Measurements from ENCODE around the gene THSD7B. TPM values are rescaled to one million over a fixed set of nuclear protein-coding genes. Genes with fewer than 3 reads are reported as not detected.

THSD7B gene
- polyA plus RNA-seq, 1 donor from 2014 or later, result not detected

DNA sequence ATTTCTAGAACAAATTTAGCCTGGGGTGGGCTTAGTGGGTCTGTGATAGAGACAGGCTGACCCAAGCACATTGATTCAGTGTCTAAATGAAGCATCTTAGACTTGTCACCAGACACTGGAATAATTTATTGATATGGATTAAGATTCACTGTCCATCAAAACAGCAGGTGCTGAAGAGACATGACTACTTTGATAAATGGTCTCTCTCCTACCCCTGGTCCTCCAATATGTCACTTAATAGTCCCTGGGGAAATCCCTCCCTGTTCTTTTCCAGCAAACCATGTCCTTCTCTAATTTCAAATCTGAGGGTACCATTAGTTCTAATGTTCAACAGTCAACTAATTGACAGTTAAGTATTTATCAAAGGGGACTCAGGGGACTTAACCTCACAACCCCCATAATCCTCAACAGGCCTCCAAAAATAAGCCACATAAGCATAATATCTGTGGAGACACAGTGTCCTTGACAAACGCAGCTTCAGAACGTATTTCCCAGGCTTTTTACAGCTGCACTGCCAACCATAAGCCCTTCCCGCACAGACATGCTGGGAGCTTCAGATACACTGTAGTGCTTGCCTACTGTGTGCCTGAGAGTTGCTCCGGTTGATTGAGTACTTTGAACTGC is 391.0 kb downstream of the THSD7B start:
- H3K9me3 Mint-ChIP-seq, result peaks cover 0 to 1% (median 0%) of the 10 kb centered on the region in 3 donors
- no peaks in the 10 kb centered on the region for H3K27me3 Mint-ChIP-seq
- H3K4me1 Mint-ChIP-seq, result no peaks in the 10 kb centered on the region
- no peak overlapping the region for H3K4me3 Mint-ChIP-seq
- no peak overlapping the region for H3K27ac Mint-ChIP-seq
- no peaks in the 10 kb centered on the region for H3K36me3 Mint-ChIP-seq

DNA sequence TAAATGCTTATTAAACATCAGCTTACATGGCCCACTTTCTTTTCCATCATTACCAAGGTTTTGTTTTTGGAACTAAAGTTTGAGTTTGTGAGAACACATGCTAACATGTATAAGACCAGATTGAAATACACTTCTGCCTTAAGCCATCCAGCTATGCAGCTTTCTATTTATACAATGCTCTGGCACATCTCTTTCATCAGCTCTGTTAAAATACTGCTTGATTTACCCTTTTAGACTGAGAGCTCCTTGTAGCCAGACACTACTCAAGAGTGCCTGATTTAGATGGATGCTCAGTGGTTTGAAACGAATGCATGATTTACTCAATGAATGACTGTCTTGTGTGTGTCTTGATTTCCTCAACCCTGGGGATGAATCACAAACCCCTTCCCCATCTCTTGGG is 392.5 kb downstream of the THSD7B start:
- peaks cover 0 to 1% (median 0%) of the 10 kb centered on the region in 3 donors for H3K9me3 Mint-ChIP-seq
- H3K27ac Mint-ChIP-seq, result no peak overlapping the region
- no peaks in the 10 kb centered on the region for H3K27me3 Mint-ChIP-seq
- no peak overlapping the region for H3K4me3 Mint-ChIP-seq
- H3K36me3 Mint-ChIP-seq, result no peaks in the 10 kb centered on the region
- no peaks in the 10 kb centered on the region for H3K4me1 Mint-ChIP-seq

DNA sequence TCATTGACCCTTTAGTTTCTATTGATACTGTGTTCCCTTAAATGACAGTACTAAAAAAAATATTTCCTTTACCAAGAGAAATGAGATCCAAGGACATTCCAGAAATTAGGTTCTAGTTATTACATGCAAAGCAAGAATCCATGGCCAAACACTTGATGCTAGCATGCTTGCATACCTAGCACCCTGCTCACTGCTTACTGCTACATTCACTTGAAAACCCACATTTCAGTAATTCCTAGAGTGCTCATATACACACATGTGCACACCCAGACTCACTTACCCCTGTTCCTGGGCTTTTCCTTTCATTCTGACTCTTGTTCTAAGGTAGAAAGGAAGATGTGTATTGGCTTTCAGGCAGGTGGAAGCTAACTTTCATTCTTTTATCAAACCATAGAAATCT is 395.9 kb downstream of the THSD7B start:
- Mint-ChIP-seq H3K27me3 (no peaks in the 10 kb centered on the region), H3K9me3 (peaks cover 3 to 5% (median 4%) of the 10 kb centered on the region in 3 donors), H3K36me3 (no peaks in the 10 kb centered on the region)

DNA sequence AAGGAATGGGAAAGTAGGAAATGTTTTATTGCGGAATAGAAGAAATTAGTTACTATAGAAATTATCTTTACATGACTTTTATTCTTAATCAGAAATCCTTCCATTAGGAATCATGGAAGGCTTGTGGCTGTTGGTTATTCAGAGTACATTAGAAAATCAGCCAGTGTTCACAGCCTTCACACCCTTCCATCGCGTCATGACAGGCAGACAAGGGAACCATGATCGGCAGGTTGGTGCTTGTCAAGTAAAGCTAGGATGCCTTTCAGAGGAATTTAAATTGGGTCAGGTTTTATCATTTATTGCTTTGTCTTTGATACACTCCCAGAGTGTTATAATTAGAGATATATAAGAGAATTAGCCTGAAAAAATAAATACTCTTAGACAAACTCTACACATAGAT is 400.6 kb downstream of the THSD7B start:
- Mint-ChIP-seq H3K4me3 (no peak overlapping the region), H3K9me3 (peaks cover 3 to 6% (median 4%) of the 10 kb centered on the region in 3 donors), H3K36me3 (no peaks in the 10 kb centered on the region), H3K27ac (no peak overlapping the region), H3K27me3 (no peaks in the 10 kb centered on the region), H3K4me1 (peaks cover 0 to 1% (median 0%) of the 10 kb centered on the region in 3 donors)

More for the DNA sequence above, 395.9 kb downstream of the THSD7B start:
- H3K4me3 Mint-ChIP-seq, result no peak overlapping the region
- no peak overlapping the region for H3K27ac Mint-ChIP-seq
- no peaks in the 10 kb centered on the region for H3K4me1 Mint-ChIP-seq

DNA sequence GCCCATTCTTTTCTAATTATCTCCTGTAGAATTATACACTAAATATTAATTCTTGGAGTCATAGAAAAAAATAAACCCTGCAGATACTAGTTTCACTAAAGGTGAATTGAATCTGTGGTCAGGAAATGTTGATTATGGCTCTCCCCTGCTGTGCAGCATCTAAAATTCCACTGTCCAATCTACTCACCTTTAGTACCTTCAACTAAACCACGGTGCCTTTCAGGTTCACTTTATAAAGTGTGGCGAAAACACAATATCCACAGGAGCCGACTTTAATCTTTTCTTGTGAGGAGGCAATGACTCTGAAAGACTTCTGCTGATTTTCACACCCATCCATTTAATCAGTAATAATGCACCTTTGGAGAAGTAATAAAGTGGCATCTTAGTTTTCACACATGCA is 402.3 kb downstream of the THSD7B start:
- peaks cover 3 to 6% (median 4%) of the 10 kb centered on the region in 3 donors for H3K9me3 Mint-ChIP-seq
- H3K27me3 Mint-ChIP-seq, result no peaks in the 10 kb centered on the region
- no peak overlapping the region for H3K4me3 Mint-ChIP-seq

DNA sequence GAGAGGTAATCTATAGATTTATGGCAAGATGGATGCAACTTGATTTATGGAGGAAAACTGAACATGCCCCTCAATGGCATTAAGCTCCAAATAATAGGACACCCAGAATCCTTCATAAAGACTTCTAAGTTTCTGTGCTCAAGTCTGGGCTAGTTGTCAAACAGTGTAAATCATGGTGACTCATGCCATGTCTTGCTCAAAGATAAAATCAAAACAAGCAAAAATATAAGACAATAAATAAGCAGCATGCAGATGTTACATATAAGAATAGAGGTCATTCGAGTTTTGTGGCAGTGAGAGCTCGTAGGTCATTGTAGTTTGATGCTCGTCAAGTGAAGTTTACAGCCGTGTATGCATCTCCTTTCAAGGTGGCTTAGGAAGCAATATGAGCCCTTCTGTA is 403.2 kb downstream of the THSD7B start:
- no peaks in the 10 kb centered on the region for H3K27me3 Mint-ChIP-seq
- peaks cover 3 to 4% (median 3%) of the 10 kb centered on the region in 3 donors for H3K9me3 Mint-ChIP-seq
- H3K4me1 Mint-ChIP-seq, result peaks cover 0 to 1% (median 0%) of the 10 kb centered on the region in 3 donors
- H3K36me3 Mint-ChIP-seq, result no peaks in the 10 kb centered on the region
- H3K4me3 Mint-ChIP-seq, result no peak overlapping the region
- H3K27ac Mint-ChIP-seq, result no peak overlapping the region

More for the DNA sequence above, 402.3 kb downstream of the THSD7B start:
- Mint-ChIP-seq H3K27ac (no peak overlapping the region), H3K4me1 (peaks cover 0 to 1% (median 0%) of the 10 kb centered on the region in 3 donors), H3K36me3 (no peaks in the 10 kb centered on the region)

DNA sequence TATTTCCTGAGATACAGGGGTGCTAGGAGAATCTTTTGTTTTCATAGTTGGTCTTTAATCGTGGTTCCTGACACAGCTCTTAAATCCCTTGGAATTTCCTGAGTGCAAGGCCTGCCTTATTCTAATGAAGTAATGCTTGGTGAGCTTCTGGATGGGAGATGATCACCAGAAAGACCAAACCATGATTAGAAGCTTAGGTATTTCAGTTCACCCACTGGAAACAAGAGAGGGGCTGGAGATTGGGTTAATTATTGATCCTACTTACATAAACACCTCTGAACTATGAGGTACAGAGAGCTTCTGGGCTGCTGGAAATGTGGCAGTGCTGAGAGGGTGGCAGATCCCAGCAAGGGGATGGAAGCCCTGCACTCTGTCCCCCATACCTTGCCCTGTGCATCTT is 406.8 kb downstream of the THSD7B start:
- H3K4me1 Mint-ChIP-seq, result peaks cover 0 to 1% (median 0%) of the 10 kb centered on the region in 3 donors
- H3K9me3 Mint-ChIP-seq, result peaks cover 0 to 1% (median 0%) of the 10 kb centered on the region in 3 donors

DNA sequence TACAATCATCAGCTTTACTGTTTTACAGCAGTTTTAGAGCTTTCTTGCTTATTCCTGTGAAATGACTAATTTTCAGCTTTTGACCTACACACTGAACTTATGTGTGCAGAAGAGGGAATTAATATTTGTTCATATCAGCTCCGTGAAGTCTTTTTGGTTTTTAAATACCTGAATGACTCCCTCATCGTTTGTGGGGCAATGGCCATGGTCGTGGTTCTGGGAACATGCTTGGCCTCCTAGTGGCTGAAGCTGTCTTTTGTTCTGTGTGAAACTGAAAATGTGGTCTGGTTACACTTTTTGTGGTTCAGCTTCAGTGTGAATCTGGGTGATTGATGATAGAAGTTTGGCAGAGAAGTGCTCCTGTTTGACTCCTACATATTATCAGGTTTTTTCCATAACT is 408.1 kb downstream of the THSD7B start:
- Mint-ChIP-seq H3K27ac (no peak overlapping the region), H3K9me3 (peaks cover 0 to 1% (median 0%) of the 10 kb centered on the region in 3 donors), H3K4me3 (no peak overlapping the region), H3K36me3 (no peaks in the 10 kb centered on the region), H3K4me1 (peaks cover 0 to 1% (median 0%) of the 10 kb centered on the region in 3 donors), H3K27me3 (no peaks in the 10 kb centered on the region)

More for the DNA sequence above, 406.8 kb downstream of the THSD7B start:
- Mint-ChIP-seq H3K27ac (no peak overlapping the region), H3K27me3 (no peaks in the 10 kb centered on the region), H3K36me3 (no peaks in the 10 kb centered on the region), H3K4me3 (no peak overlapping the region)

DNA sequence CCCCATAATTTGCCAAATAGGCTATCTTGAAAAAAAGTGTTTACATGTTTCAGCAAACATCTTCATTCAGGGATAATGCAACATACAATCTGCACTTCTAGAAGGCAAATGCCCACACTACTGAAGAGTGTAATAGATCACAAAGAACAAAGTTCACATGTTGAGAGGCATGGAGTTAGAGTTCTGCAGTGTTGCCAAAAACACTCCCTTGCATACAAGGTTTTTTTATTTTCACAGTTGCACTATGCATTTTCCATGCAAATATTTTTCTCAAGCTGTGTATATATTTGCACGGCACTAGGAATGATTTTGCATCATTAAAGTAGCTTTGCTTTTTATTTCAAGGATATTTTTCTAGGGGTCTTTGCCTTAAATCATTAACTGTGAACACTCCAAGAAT is 409.9 kb downstream of the THSD7B start:
- no peak overlapping the region for H3K27ac Mint-ChIP-seq
- no peaks in the 10 kb centered on the region for H3K9me3 Mint-ChIP-seq
- no peaks in the 10 kb centered on the region for H3K4me1 Mint-ChIP-seq
- H3K36me3 Mint-ChIP-seq, result no peaks in the 10 kb centered on the region
- H3K4me3 Mint-ChIP-seq, result no peak overlapping the region
- H3K27me3 Mint-ChIP-seq, result no peaks in the 10 kb centered on the region

DNA sequence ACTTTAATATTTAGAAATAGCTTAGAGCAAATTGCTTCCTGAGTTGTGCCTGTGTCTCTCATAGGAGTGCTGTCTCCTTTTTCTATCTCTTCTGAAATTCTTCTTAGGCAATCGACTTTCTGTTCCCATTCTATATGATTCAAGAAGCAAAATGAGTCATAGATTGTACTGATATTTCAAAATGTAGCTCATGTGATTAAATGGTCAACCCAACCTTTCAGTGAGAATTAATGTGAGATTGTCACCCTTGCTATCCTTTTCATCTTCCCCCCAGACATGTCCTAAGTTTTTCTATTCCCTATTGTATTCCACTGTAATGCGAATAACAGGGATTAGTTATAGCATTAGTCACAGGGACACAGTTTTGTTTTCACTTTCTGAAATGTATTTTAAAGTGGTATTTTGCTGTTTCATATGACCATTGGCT is 413.6 kb downstream of the THSD7B start:
- H3K4me3 Mint-ChIP-seq, result no peak overlapping the region
- H3K9me3 Mint-ChIP-seq, result no peaks in the 10 kb centered on the region
- no peaks in the 10 kb centered on the region for H3K4me1 Mint-ChIP-seq
- no peaks in the 10 kb centered on the region for H3K27me3 Mint-ChIP-seq
- H3K36me3 Mint-ChIP-seq, result no peaks in the 10 kb centered on the region
- no peak overlapping the region for H3K27ac Mint-ChIP-seq

DNA sequence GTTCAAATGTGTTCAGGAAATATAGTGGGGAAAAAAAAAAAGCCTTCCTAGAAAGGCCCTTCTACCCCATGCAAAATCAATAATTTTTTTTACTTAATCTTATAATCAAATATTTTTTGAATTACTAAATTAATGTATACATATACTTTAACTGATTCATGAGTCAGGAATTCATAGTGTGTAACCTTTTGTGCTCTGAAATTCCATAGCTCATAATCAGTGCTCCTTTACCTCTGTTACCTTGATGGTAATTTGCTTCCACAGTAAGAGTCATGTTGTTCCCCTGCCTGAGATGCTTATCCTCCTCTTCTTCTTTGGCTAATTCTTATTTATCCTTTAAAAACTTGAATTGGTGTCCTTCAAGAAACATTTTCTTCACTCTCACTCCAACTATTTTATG is 414.2 kb downstream of the THSD7B start:
- no peak overlapping the region for H3K27ac Mint-ChIP-seq
- no peaks in the 10 kb centered on the region for H3K36me3 Mint-ChIP-seq
- no peak overlapping the region for H3K4me3 Mint-ChIP-seq
- H3K27me3 Mint-ChIP-seq, result no peaks in the 10 kb centered on the region
- H3K9me3 Mint-ChIP-seq, result no peaks in the 10 kb centered on the region
- no peaks in the 10 kb centered on the region for H3K4me1 Mint-ChIP-seq

DNA sequence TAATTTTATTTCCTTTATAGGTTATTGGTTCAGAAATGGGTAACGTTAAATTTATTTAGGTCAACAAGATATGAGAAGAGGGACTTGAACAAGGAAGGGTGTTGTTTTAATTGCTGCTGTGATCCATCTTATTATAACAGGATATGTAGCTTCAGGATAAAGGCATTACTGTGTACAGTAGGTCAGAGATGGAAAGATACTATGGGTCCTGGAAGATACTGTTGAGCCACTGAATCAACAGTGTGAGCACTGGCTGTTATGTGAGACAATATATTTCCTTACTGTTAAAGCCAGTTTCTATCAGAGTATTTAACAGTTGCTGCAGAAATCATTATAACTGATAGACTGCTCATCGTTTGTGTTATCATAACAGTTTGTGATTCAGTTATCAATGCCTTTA is 414.7 kb downstream of the THSD7B start:
- no peaks in the 10 kb centered on the region for H3K36me3 Mint-ChIP-seq
- H3K27ac Mint-ChIP-seq, result no peak overlapping the region
- no peaks in the 10 kb centered on the region for H3K27me3 Mint-ChIP-seq
- no peak overlapping the region for H3K4me3 Mint-ChIP-seq
- H3K9me3 Mint-ChIP-seq, result no peaks in the 10 kb centered on the region
- H3K4me1 Mint-ChIP-seq, result no peaks in the 10 kb centered on the region

DNA sequence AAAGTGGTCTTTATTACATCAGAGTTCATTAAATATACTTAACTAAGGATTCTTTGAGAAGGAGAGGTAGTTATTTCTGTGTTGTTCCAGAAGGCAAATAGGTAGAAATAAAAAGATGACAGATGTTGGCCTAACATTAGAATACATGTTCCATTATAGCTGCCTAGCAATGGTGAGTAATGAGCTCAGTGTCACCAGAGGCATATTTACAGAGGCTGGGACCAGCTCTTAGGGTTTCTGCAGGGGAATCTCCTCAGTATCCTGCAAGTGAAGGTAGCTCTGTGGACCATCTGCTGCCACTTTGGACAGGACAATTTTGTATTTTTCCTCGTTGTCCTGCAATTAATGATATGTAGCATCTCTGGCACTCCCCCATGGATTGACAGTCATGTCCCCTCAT is 416.0 kb downstream of the THSD7B start:
- peaks cover 0 to 3% (median 0%) of the 10 kb centered on the region in 3 donors for H3K9me3 Mint-ChIP-seq
- H3K4me1 Mint-ChIP-seq, result no peaks in the 10 kb centered on the region
- H3K36me3 Mint-ChIP-seq, result no peaks in the 10 kb centered on the region
- no peak overlapping the region for H3K4me3 Mint-ChIP-seq
- H3K27ac Mint-ChIP-seq, result no peak overlapping the region
- H3K27me3 Mint-ChIP-seq, result no peaks in the 10 kb centered on the region

DNA sequence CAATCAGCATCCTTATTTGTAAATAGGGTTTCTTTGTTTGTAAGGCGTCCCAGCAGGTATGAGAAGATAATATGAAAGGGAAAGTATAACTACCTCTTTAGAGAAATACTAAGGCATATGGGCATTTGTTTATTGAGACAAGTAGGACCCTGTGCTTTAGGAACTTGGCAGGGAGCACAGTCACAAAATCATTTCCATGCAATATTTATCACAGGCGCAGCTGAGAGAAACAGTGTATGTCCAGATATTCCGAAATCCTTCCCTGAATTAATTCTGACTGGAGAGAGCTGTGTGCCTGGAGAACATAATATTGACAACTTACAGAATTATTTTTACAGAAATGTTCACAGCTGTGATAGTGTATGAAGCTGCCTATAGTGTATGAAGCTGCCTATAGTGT is 416.7 kb downstream of the THSD7B start:
- Mint-ChIP-seq H3K4me1 (no peaks in the 10 kb centered on the region), H3K36me3 (no peaks in the 10 kb centered on the region), H3K27me3 (no peaks in the 10 kb centered on the region), H3K4me3 (no peak overlapping the region), H3K27ac (no peak overlapping the region), H3K9me3 (peaks cover 0 to 3% (median 0%) of the 10 kb centered on the region in 3 donors)

DNA sequence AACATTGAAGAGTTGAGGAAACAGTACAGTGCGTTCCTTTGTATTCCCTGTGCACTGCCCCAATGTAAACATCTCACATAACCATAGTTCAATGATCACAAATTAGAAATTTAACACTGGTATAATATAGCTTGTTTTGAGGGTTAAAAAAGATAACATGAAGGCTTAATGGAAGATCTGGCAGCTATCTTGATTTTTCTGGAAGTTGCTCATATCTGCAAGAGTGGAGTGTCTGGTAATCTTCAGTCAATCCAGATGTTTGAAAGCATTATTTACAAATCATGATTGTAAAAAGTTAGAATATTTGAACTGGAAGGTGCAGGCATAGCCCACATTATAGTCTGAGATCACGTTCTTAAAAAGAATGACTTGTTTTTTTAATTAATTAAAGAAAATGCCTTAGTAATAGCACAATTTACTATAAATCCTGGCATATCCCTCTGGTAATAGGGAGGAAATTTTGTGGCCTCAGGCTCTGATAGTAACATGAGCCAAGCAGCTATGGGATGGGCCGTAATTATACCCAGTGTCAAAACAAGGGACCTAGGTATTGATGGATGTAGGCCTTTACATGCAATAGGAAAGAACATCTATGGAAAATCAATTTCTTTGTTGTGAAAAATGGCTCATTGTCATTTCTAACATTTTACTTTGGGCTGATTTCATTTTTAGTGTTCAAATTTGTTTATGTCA is 418.0 kb downstream of the THSD7B start:
- no peak overlapping the region for H3K4me3 Mint-ChIP-seq
- H3K27ac Mint-ChIP-seq, result no peak overlapping the region
- H3K9me3 Mint-ChIP-seq, result peaks cover 0 to 3% (median 2%) of the 10 kb centered on the region in 3 donors
- H3K36me3 Mint-ChIP-seq, result no peaks in the 10 kb centered on the region
- no peaks in the 10 kb centered on the region for H3K27me3 Mint-ChIP-seq
- no peaks in the 10 kb centered on the region for H3K4me1 Mint-ChIP-seq

Data from IgD-negative memory B cell (primary cell).